H54 (cell line): Measurements from ENCODE around the gene GGA2.
"Not testable (repeated sequence)": the region's sequence is repeated elsewhere in the genome, so short reads cannot be mapped to it uniquely, and the experiment has no call there.

ENCODE experiments used
- DNase-seq: peaks from one replicate; pipeline ENCODE4 v3.0.0; 2011; ENCODE audit warnings: low spot score, mixed read lengths; ENCODE audit not compliant: insufficient read length
- FAIRE-seq: peaks from 3 replicates; lab custom pipeline; 2011; peaks lifted over from hg19 to GRCh38; lab: Jason Lieb, UNC
- POLR2A ChIP-seq: IDR thresholded peaks from 2 replicates; pipeline ENCODE4 v1.6.1; 2011; ENCODE audit warnings: low read depth, mild to moderate bottlenecking, low read length

The GGA2 gene

GRCh38 chr16:23453338-23454052 lies 56.8 kb downstream of the GGA2 start:
- DNase-seq (no peak), FAIRE-seq (no peak)
- TF ChIP-seq POLR2A = no peak

- TF ChIP-seq POLR2A = peak; percentile 45
- DNase-seq = peak; percentile 61
- no peak for FAIRE-seq
These were observed 57.5 kb downstream of the GGA2 start, which contains the start of gene COG7 for GRCh38 chr16:23452572-23453337. Gene COG7 (minus strand): TSS chr16:23453189. CDS start chr16:23452994, 195 bp downstream.

- FAIRE-seq = no peak
- TF ChIP-seq POLR2A = no peak
- no peak for DNase-seq
These were observed 58.1 kb downstream of the GGA2 start for GRCh38 chr16:23452221-23452571.

- DNase-seq (no peak), FAIRE-seq (no peak)
- TF ChIP-seq POLR2A = no peak
These were observed 61.9 kb downstream of the GGA2 start for GRCh38 chr16:23448392-23448791.

- not testable (repeated sequence) for FAIRE-seq, DNase-seq
These were observed 72.8 kb downstream of the GGA2 start for GRCh38 chr16:23437542-23437941.

GRCh38 chr16:23436951-23437350 lies 73.3 kb downstream of the GGA2 start:
- DNase-seq = no peak
- no peak for TF ChIP-seq POLR2A
- FAIRE-seq = no peak

- FAIRE-seq (peak; percentile 45), DNase-seq (peak; percentile 46)
These were observed 74.8 kb downstream of the GGA2 start for GRCh38 chr16:23435500-23435899.

GRCh38 chr16:23434380-23434779 lies 75.9 kb downstream of the GGA2 start:
- FAIRE-seq = no peak
- no peak for DNase-seq
- TF ChIP-seq POLR2A = no peak

More at GRCh38 chr16:23435500-23435899, 74.8 kb downstream of the GGA2 start:
- no peak for TF ChIP-seq POLR2A

- FAIRE-seq = no peak
- TF ChIP-seq POLR2A = no peak
- DNase-seq = no peak
These were observed 76.9 kb downstream of the GGA2 start for GRCh38 chr16:23433261-23433920.

- DNase-seq = no peak
- no peak for TF ChIP-seq POLR2A
- no peak for FAIRE-seq
These were observed 77.8 kb downstream of the GGA2 start for GRCh38 chr16:23432176-23433128.

GRCh38 chr16:23428351-23428750 lies 81.9 kb downstream of the GGA2 start:
- FAIRE-seq = no peak
- no peak for TF ChIP-seq POLR2A
- no peak for DNase-seq

- DNase-seq = no peak
These were observed 85.9 kb downstream of the GGA2 start for GRCh38 chr16:23424292-23424958.

More at GRCh38 chr16:23424292-23424958, 85.9 kb downstream of the GGA2 start:
- TF ChIP-seq POLR2A = no peak
- no peak for FAIRE-seq
